GM06990 (cell line): Measurements from ENCODE around the gene CHCHD6.

Experiments
- DNase-seq: peaks from one replicate; pipeline ENCODE4 v3.0.0-alpha.2; 2011; ENCODE audit not compliant: insufficient read length; ENCODE audit errors: extremely low read depth
- H3K27me3 ChIP-seq: replicated peaks from 2 replicates; pipeline ENCODE4 v1.6.0; 2011; ENCODE audit warnings: low read length; ENCODE audit not compliant: control insufficient read depth, insufficient read depth
- H3K36me3 ChIP-seq: 2 replicates; pipeline ENCODE4 v1.5.1; 2011; ENCODE audit warnings: low read length; ENCODE audit not compliant: control insufficient read depth, insufficient read depth
- H3K4me3 ChIP-seq: replicated peaks from 2 replicates; pipeline ENCODE4 v1.5.1; 2011; ENCODE audit warnings: low read depth, mild to moderate bottlenecking, control low read depth, low read length
- TF ChIP-seq, protein P1 (sequence below): IDR thresholded peaks from 2 replicates; pipeline ENCODE4 v1.5.1; 2011; ENCODE audit warnings: low read length, control low read depth, mild to moderate bottlenecking, inconsistent platforms; ENCODE audit not compliant: insufficient read depth, poor library complexity, severe bottlenecking

Gene CHCHD6

DNA sequence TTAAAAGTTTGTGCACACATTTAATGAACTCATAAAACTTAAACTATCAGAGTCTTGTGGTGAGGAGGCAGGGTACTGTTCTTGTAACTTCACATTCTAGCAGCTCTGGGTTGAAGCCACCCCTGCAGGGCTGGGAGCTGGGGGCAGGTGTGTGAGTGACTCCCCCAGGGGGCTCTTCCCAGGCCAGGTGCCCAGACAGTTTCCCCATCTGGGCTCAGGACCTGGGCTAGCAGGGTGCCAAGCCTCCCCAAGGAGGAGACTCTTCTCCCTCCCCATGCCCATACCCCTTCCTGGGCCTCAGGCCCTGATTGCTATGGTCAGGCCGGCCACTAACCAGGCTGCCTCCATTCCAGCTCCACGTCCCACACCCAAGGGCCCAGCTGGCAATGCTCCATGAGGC lies 22.0 kb upstream of the CHCHD6 start:
- TF ChIP-seq, protein P1, sequence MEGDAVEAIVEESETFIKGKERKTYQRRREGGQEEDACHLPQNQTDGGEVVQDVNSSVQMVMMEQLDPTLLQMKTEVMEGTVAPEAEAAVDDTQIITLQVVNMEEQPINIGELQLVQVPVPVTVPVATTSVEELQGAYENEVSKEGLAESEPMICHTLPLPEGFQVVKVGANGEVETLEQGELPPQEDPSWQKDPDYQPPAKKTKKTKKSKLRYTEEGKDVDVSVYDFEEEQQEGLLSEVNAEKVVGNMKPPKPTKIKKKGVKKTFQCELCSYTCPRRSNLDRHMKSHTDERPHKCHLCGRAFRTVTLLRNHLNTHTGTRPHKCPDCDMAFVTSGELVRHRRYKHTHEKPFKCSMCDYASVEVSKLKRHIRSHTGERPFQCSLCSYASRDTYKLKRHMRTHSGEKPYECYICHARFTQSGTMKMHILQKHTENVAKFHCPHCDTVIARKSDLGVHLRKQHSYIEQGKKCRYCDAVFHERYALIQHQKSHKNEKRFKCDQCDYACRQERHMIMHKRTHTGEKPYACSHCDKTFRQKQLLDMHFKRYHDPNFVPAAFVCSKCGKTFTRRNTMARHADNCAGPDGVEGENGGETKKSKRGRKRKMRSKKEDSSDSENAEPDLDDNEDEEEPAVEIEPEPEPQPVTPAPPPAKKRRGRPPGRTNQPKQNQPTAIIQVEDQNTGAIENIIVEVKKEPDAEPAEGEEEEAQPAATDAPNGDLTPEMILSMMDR: no peak
- no peak overlapping the region for H3K4me3 ChIP-seq
- no peaks in the 10 kb centered on the region; the same call in 1 of the 2 replicates for H3K27me3 ChIP-seq
- no peaks in the 10 kb centered on the region for H3K36me3 ChIP-seq
- DNase-seq: no peak

DNA sequence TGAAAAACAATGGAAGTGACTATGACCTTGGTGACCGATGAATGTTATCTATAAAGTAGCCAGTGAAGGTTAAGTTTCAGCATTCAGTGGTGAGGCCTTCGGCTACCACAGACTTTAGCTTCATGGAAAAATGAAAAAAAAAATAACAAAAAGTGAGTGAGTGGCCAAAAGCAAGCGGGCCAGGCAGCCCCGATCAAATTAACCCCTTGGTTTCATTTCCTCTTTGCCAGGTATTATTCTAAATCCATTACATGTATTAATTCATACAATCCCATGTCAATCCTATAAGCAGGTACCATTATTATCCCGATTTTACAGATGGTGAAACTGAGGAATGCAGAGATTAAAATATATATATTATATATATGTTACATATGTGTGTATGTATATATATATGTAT lies 21.0 kb upstream of the CHCHD6 start:
- no peaks in the 10 kb centered on the region for H3K36me3 ChIP-seq
- no peak overlapping the region for H3K4me3 ChIP-seq
- H3K27me3 ChIP-seq: no peaks in the 10 kb centered on the region; the same call in 1 of the 2 replicates
- DNase-seq: no peak
- TF ChIP-seq, protein P1: no peak

- Histone ChIP-seq H3K36me3 (no peaks in the 10 kb centered on the region), H3K4me3 (no peak overlapping the region), H3K27me3 (no peaks in the 10 kb centered on the region; the same call in 1 of the 2 replicates)
- TF ChIP-seq, protein P1: no peak
- no peak for DNase-seq
These were observed 19.8 kb upstream of the CHCHD6 start for GRCh38 chr3:126684218-126684751.

- no peak overlapping the region for H3K4me3 ChIP-seq
- no peaks in the 10 kb centered on the region; the same call in 1 of the 2 replicates for H3K27me3 ChIP-seq
- DNase-seq: no peak
- TF ChIP-seq, protein P1: no peak
- no peaks in the 10 kb centered on the region for H3K36me3 ChIP-seq
These were observed 19.0 kb upstream of the CHCHD6 start for GRCh38 chr3:126685021-126685420.

DNA sequence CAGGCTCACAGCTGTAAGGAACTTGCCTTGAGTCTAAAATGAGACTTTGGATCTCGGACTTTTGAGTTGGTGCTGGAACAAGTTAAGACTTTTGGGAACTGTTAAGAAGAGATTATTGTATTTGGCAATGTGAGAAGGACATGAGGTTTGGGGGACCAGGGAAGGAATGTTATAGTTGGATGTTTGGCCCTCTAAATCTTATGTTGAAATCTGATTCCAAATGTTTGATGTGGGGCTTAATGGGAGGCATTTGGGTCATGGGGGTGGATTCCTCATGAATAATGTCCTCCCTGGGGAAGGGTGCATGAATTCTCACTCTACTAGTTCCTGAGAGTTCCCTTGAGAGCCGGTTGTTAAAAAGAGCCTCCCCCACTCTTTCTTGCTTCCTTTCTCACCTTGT lies 18.5 kb upstream of the CHCHD6 start:
- H3K36me3 ChIP-seq: no peaks in the 10 kb centered on the region
- DNase-seq: no peak
- no peaks in the 10 kb centered on the region; the same call in 1 of the 2 replicates for H3K27me3 ChIP-seq
- no peak overlapping the region for H3K4me3 ChIP-seq
- TF ChIP-seq, protein P1: no peak

DNA sequence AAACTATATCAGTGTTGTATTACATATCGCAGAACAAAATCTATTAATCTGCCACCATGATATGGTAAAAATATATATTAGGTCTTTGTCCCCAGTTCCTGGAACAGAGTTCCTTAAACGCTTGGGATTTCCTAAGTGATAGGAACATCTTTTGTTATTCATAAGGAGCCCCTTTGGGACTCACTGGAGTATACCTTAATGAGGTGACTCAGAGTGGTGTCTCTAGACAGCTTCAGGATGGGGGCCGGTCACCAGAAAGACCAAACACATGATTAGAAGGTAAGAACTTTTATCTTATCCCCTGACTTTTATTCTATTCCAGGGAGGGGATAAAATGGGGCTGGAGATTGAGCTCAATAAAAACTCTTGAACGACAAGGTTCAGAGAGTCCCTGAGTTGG lies 12.3 kb upstream of the CHCHD6 start:
- Histone ChIP-seq H3K36me3 (no peaks in the 10 kb centered on the region), H3K4me3 (no peak overlapping the region), H3K27me3 (no peaks in the 10 kb centered on the region; the same call in 1 of the 2 replicates)
- TF ChIP-seq, protein P1: no peak
- DNase-seq: no peak
